Gastrocnemius medialis (tissue), 4 donors: ENCODE data around the gene BRICD5.

Experiments used
- POLR2A ChIP-seq, 2 donors: fragments of 450-650 bp; IDR thresholded peaks; one replicate each; pipeline ENCODE4 v1.6.1; 2017; ENCODE audit warnings: antibody characterized with exemption in 2 of 2, mild to moderate bottlenecking in 2 of 2, moderate library complexity in 2 of 2
- TF ChIP-seq, protein P1 (sequence below), 5 experiments: fragments of 450-650 bp in 3 of 5; fragments of 200-600 bp in 2 of 5; sonication (generic) in 2 of 5; IDR thresholded peaks in 4 of 5; conservative IDR thresholded peaks in 1 of 5; 1 replicate in 4 of 5; 2 replicates in 1 of 5; pipeline ENCODE4 v1.5.1; 2016 to 2019; ENCODE audit warnings: antibody characterized with exemption in 5 of 5, mild to moderate bottlenecking in 3 of 5, moderate library complexity in 3 of 5

- TF ChIP-seq, protein P1, sequence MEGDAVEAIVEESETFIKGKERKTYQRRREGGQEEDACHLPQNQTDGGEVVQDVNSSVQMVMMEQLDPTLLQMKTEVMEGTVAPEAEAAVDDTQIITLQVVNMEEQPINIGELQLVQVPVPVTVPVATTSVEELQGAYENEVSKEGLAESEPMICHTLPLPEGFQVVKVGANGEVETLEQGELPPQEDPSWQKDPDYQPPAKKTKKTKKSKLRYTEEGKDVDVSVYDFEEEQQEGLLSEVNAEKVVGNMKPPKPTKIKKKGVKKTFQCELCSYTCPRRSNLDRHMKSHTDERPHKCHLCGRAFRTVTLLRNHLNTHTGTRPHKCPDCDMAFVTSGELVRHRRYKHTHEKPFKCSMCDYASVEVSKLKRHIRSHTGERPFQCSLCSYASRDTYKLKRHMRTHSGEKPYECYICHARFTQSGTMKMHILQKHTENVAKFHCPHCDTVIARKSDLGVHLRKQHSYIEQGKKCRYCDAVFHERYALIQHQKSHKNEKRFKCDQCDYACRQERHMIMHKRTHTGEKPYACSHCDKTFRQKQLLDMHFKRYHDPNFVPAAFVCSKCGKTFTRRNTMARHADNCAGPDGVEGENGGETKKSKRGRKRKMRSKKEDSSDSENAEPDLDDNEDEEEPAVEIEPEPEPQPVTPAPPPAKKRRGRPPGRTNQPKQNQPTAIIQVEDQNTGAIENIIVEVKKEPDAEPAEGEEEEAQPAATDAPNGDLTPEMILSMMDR (IDR thresholded peaks at IDR 0.05 in 4 of 5, conservative IDR thresholded peaks at IDR 0.05 in 1 of 5): no peak
- no peak for TF ChIP-seq POLR2A (IDR thresholded peaks at IDR 0.05)
These were observed 40.6 kb downstream of the BRICD5 start for GRCh38 chr16:2170080-2170479.
